Measurements from ENCODE around the gene VMP1.
"Not testable (repeated sequence)": the region's sequence is repeated elsewhere in the genome, so short reads cannot be mapped to it uniquely, and the experiment has no call there.

VMP1 gene

GRCh38 chr17:59776577-59776976, 69.1 kb downstream of the VMP1 start:
- DNase-seq (ENCODE audit: low read depth in 1 of 2, low spot score in 1 of 2): no peak

GRCh38 chr17:59777033-59777432, 69.6 kb downstream of the VMP1 start:
- no peak for DNase-seq (ENCODE audit: low read depth in 1 of 2, low spot score in 1 of 2)

- DNase-seq (ENCODE audit: low read depth in 1 of 2, low spot score in 1 of 2): no peak
These were observed 71.5 kb downstream of the VMP1 start for GRCh38 chr17:59778996-59779395.

- DNase-seq (ENCODE audit: low read depth in 1 of 2, low spot score in 1 of 2): no peak
These were observed 72.1 kb downstream of the VMP1 start for GRCh38 chr17:59779521-59779920.

GRCh38 chr17:59780548-59780947, 73.1 kb downstream of the VMP1 start:
- not testable (repeated sequence) for DNase-seq (ENCODE audit: low read depth in 1 of 2, low spot score in 1 of 2)

GRCh38 chr17:59783221-59784047, 76.0 kb downstream of the VMP1 start:
- DNase-seq (ENCODE audit: low read depth in 1 of 2, low spot score in 1 of 2): no peak

- DNase-seq (ENCODE audit: low read depth in 1 of 2, low spot score in 1 of 2): no peak
These were observed 77.8 kb downstream of the VMP1 start for GRCh38 chr17:59785091-59785799.

GRCh38 chr17:59786213-59786535, 78.7 kb downstream of the VMP1 start:
- no peak for DNase-seq (ENCODE audit: low read depth in 1 of 2, low spot score in 1 of 2)

- peak; percentile 14 to 69 for DNase-seq (ENCODE audit: low read depth in 1 of 2, low spot score in 1 of 2)
These were observed 79.3 kb downstream of the VMP1 start for GRCh38 chr17:59786536-59787319.

GRCh38 chr17:59789849-59790248, 82.4 kb downstream of the VMP1 start:
- not testable (repeated sequence) for DNase-seq (ENCODE audit: low read depth in 1 of 2, low spot score in 1 of 2)

- not testable (repeated sequence) for DNase-seq (ENCODE audit: low read depth in 1 of 2, low spot score in 1 of 2)
These were observed 83.0 kb downstream of the VMP1 start for GRCh38 chr17:59790418-59790817.

- no peak for DNase-seq (ENCODE audit: low read depth in 1 of 2, low spot score in 1 of 2)
These were observed 83.5 kb downstream of the VMP1 start for GRCh38 chr17:59790910-59791309.

- DNase-seq (ENCODE audit: low read depth in 1 of 2, low spot score in 1 of 2): no peak
These were observed 84.4 kb downstream of the VMP1 start for GRCh38 chr17:59791603-59792457.

GRCh38 chr17:59792458-59792823, 85.0 kb downstream of the VMP1 start:
- DNase-seq (ENCODE audit: low read depth in 1 of 2, low spot score in 1 of 2): not testable (repeated sequence)

GRCh38 chr17:59793205-59793604, 85.8 kb downstream of the VMP1 start:
- no peak for DNase-seq (ENCODE audit: low read depth in 1 of 2, low spot score in 1 of 2)

- DNase-seq (ENCODE audit: low read depth in 1 of 2, low spot score in 1 of 2): no peak
These were observed 88.7 kb downstream of the VMP1 start for GRCh38 chr17:59796138-59796537.

GRCh38 chr17:59796785-59797205, 89.3 kb downstream of the VMP1 start:
- DNase-seq (ENCODE audit: low read depth in 1 of 2, low spot score in 1 of 2): no peak

GRCh38 chr17:59798111-59798510, 90.7 kb downstream of the VMP1 start:
- DNase-seq (ENCODE audit: low read depth in 1 of 2, low spot score in 1 of 2): no peak

GRCh38 chr17:59800530-59800942, 93.1 kb downstream of the VMP1 start:
- no peak for DNase-seq (ENCODE audit: low read depth in 1 of 2, low spot score in 1 of 2)

GRCh38 chr17:59802160-59802559, 94.7 kb downstream of the VMP1 start:
- DNase-seq (ENCODE audit: low read depth in 1 of 2, low spot score in 1 of 2): no peak

GRCh38 chr17:59804901-59805465, 97.5 kb downstream of the VMP1 start:
- no peak for DNase-seq (ENCODE audit: low read depth in 1 of 2, low spot score in 1 of 2)

All from activated T-helper 1 cell treated with anti-CD3 and anti-CD28 coated beads, Interleukin-2, amount 50 U/mL, for 16 hours (primary cell).